ENCODE data around the gene PRDM15. TPM values are rescaled to one million over a fixed set of nuclear protein-coding genes. Genes with fewer than 3 reads are reported as not detected.

PRDM15 gene
- total RNA-seq, 1 donor from 2014 or later, result 12.0 TPM

DNA sequence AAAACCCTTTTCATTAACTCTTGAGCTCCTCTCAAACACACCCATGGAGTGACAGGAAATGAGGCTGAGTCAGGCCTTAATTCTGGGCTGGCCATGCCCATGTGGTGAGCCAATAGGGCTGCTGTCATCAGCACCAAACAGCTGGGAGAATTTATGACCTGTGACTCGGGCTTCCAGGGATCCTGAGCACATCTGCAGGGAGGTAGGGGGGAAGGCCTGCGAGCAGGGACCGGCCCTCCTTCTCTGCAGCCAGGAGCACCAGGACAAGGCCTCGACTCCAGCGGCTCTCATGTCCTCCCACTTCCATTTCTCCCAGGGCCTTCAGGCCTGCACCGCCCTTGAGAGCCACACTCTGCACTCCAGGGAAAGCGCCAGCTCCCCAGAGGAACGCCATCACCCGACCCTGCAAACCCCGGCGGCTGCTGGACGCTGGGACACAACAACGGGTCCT, 126.9 kb downstream of the PRDM15 start:
- H3K27ac Mint-ChIP-seq (ENCODE audit: unreplicated experiment), result no peak overlapping the region
- no peak overlapping the region for H3K4me3 Mint-ChIP-seq
- H3K36me3 Mint-ChIP-seq (ENCODE audit: low read depth), result no peaks in the 10 kb centered on the region
- no peaks in the 10 kb centered on the region for H3K9me3 Mint-ChIP-seq
- TF ChIP-seq, protein P1, sequence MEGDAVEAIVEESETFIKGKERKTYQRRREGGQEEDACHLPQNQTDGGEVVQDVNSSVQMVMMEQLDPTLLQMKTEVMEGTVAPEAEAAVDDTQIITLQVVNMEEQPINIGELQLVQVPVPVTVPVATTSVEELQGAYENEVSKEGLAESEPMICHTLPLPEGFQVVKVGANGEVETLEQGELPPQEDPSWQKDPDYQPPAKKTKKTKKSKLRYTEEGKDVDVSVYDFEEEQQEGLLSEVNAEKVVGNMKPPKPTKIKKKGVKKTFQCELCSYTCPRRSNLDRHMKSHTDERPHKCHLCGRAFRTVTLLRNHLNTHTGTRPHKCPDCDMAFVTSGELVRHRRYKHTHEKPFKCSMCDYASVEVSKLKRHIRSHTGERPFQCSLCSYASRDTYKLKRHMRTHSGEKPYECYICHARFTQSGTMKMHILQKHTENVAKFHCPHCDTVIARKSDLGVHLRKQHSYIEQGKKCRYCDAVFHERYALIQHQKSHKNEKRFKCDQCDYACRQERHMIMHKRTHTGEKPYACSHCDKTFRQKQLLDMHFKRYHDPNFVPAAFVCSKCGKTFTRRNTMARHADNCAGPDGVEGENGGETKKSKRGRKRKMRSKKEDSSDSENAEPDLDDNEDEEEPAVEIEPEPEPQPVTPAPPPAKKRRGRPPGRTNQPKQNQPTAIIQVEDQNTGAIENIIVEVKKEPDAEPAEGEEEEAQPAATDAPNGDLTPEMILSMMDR (conservative IDR thresholded peaks at IDR 0.05), result no peak
- H3K27me3 Mint-ChIP-seq (ENCODE audit: low read depth), result no peaks in the 10 kb centered on the region
- no peak for DNase-seq (ENCODE audit: low read depth, low spot score)
- peaks cover 52% of the 10 kb centered on the region for H3K4me1 Mint-ChIP-seq

GRCh38 chr21:41751611-41752011, 127.5 kb downstream of the PRDM15 start:
- Mint-ChIP-seq H3K4me3 (no peak overlapping the region), H3K27ac (ENCODE audit: unreplicated experiment) (no peak overlapping the region), H3K36me3 (ENCODE audit: low read depth) (no peaks in the 10 kb centered on the region), H3K4me1 (peaks cover 52% of the 10 kb centered on the region), H3K27me3 (ENCODE audit: low read depth) (no peaks in the 10 kb centered on the region), H3K9me3 (no peaks in the 10 kb centered on the region)
- TF ChIP-seq, protein P1 (conservative IDR thresholded peaks at IDR 0.05), result no peak
- no peak for DNase-seq (ENCODE audit: low read depth, low spot score)

DNA sequence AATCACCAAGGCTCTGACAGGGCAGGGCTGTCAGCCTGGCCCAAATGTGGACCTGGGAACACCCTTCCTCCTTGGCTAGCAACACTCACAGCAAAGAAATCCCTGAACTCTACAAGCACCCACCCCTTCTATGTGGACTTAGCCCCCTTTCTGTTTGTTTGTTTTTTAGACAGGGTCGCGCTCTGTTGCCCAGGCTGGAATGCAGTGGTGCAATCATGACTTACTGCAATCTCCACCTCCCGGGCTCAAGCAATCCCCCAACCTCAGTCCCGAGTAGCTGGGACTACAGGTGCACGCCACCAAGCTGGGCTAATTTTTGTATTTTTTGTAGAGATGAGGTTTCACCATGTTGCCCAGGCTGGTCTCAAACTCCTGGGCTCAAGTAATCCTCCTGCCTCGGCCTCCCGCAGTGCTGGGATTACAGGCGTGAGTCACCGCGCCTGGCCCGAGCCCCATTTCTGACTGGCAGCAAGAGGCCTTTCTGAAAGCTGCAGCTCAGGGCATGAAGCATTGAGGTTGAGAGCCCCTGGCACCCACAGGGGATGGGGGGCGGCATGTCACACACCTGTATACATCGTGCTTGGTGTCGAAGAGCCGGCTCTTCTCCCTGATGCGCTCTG, 128.5 kb downstream of the PRDM15 start:
- no peak overlapping the region for H3K4me3 Mint-ChIP-seq
- H3K9me3 Mint-ChIP-seq, result no peaks in the 10 kb centered on the region
- no peak overlapping the region for H3K27ac Mint-ChIP-seq (ENCODE audit: unreplicated experiment)
- no peak for DNase-seq (ENCODE audit: low read depth, low spot score)
- H3K36me3 Mint-ChIP-seq (ENCODE audit: low read depth), result no peaks in the 10 kb centered on the region
- no peaks in the 10 kb centered on the region for H3K27me3 Mint-ChIP-seq (ENCODE audit: low read depth)
- TF ChIP-seq, protein P1 (conservative IDR thresholded peaks at IDR 0.05), result no peak
- peaks cover 52% of the 10 kb centered on the region for H3K4me1 Mint-ChIP-seq

- Mint-ChIP-seq H3K4me1 (peaks cover 52% of the 10 kb centered on the region), H3K36me3 (ENCODE audit: low read depth) (no peaks in the 10 kb centered on the region), H3K4me3 (no peak overlapping the region), H3K27me3 (ENCODE audit: low read depth) (no peaks in the 10 kb centered on the region), H3K27ac (ENCODE audit: unreplicated experiment) (no peak overlapping the region), H3K9me3 (no peaks in the 10 kb centered on the region)
- TF ChIP-seq, protein P1 (conservative IDR thresholded peaks at IDR 0.05), result no peak
- peak; percentile 31 for DNase-seq (ENCODE audit: low read depth, low spot score)
Observed at GRCh38 chr21:41750051-41750450, 129.1 kb downstream of the PRDM15 start.

GRCh38 chr21:41749286-41749685, 129.9 kb downstream of the PRDM15 start:
- Mint-ChIP-seq H3K27ac (ENCODE audit: unreplicated experiment) (no peak overlapping the region), H3K9me3 (no peaks in the 10 kb centered on the region), H3K4me3 (no peak overlapping the region), H3K27me3 (ENCODE audit: low read depth) (no peaks in the 10 kb centered on the region), H3K4me1 (peaks cover 51% of the 10 kb centered on the region), H3K36me3 (ENCODE audit: low read depth) (no peaks in the 10 kb centered on the region)
- DNase-seq (ENCODE audit: low read depth, low spot score), result no peak
- TF ChIP-seq, protein P1 (conservative IDR thresholded peaks at IDR 0.05), result no peak

Other genes starting within 250 kb of the PRDM15 start
- gene RIPK4, start 112.3 kb downstream of the PRDM15 start, total RNA-seq, result not detected in 2 replicates
- gene C2CD2, start 74.7 kb upstream of the PRDM15 start, total RNA-seq, result 12.5 and 13.0 TPM in 2 replicates
- gene ZBTB21, start 131.0 kb upstream of the PRDM15 start, total RNA-seq, result 16.4 and 16.6 TPM in 2 replicates
- gene UMODL1, start 192.0 kb upstream of the PRDM15 start, total RNA-seq, result not detected in 2 replicates